ENCODE results near the gene MARVELD1.

MARVELD1 gene

DNA sequence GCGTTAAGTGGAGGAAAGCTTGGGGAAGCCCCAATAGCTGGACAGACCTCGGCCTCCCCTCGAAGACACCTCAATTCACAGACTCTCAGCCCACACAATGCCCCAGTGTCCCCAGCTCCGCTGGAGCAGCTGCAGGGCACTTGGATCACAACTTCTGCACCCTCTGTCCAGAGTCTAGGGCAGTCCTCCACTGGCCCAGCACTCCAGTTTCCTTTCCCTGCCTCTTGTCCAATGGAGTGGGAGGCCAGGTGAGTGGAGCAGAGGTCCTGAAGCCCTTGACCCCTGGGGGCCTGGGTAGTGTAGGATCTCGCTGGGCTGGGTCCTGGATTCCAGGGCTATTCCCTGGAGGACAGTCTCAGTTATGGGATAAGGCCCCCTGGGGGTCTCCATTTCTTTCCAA, 46.4 kb downstream of the MARVELD1 start:
- no peak for DNase-seq

DNA sequence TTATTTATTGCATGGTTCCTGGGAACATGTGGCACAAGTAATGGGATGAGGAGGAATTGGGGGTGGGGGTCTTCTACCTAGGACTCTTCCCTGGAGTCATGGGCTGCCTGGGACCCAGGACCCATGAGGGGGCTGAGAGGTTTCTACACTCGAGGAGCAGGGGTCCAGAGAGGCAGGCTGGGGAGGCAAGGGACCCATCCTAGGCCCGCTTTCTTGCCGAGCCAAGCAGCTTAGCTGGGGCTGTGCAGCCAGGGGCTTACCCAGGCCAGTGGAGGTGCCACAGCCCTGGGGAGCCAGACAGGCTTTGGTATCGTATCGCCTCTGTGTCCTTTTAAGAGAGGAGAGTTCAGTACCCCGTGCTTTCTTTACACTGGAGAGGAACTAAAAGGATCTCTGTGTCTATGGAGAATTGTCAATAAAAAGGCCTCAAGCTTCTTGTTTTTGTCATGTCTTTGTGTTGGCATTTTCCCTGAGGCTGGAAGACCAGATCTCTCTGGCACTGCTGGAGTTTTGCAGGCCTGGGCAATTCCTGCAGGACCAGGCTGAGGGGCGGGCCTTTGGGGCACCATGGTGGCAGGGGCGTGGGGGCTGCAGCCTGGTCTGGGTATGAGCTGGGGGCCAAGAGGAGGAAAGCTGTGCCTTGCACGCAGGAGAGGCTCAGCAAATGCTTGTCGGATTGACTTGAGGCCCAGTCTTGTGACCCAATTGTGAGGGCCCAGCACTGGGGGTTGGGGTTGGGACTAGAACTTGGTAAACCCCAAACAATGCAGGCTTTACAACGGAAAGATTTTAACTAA, 47.1 kb downstream of the MARVELD1 start:
- no peak for DNase-seq

DNA sequence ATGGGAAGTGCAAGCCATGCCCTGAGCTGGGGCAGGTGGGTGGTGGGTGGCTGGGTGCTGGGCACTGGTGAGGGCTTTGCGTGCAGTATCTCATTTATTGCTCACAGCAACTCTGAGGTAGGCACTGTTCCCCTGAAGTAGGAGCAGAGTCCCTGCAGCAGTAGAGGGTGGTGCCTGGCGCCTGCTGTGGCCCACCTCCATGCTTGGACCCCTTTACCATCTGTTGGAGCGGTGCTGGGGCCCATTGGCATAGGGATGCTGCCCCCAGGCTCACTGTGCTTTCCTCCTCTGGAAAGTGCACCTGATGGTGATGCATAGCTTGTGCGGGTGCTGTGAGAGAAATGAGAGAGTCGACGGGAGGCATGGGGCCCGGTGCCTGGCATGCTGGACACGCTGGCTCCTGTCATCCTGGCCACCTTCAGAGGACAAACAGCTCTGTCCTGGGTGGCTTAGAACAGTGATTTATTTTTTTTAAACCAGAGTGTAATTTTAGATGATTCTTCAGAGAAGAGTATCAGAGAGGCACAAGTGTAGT, 47.9 kb downstream of the MARVELD1 start:
- DNase-seq: no peak

DNA sequence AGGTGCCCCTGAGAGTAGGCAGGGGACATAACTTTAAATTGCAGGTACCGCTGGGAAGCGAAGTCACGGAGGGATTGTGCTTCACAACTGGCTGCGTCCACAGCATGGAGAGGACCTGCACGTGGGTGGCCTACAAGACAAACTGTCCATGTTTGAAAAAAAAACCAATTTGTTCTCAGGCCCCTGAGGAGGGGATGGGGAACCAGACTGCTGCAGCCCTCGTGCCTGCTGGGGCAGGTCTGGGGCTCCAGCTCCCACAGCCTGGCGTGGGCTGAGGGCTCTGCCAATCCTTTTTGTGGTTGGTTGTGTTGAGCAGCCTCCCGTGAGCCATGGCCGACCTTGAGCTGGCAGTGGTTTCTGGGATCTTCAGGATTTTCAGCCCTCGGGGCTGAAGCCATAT, 48.5 kb downstream of the MARVELD1 start:
- DNase-seq: no peak

DNA sequence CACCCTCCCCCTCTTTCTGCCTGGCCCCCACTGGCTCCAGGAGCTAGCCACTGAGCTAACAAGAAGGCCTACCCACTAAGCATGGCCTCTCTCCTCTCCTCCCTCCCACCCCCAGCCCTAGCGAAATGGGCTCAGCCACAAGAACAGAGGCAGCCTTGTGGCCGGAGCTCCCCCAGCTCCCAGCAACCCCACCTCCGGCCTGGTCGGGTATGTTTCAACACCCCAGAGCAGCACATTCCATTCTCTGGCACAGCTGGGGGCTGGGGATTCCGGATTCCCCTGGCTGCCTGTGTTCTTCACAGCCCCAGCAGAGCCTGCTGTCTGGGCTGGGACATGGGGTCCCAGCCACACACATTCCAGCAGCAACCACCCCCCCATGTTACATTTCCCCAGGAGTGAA, 49.3 kb downstream of the MARVELD1 start:
- no peak for DNase-seq

DNA sequence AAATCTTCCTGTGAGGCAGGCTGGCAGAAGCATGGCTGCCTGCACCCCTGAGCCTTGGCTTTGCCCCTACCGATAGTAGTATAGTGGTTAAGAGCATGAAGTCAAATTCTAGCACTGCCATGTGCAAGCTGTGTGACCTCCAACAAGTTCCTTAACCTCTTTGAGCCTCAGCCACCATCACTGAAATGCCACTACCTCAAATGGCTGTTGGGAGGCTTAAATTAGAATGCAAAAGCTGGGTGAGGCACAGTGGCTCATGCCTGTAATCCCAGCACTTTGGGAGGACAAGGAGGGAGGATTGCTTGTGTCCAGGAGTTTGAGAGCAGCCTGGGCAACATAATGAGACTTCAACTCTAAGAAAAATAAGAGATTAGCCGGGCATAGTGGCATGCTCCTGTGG, 49.9 kb downstream of the MARVELD1 start:
- DNase-seq: no peak

DNA sequence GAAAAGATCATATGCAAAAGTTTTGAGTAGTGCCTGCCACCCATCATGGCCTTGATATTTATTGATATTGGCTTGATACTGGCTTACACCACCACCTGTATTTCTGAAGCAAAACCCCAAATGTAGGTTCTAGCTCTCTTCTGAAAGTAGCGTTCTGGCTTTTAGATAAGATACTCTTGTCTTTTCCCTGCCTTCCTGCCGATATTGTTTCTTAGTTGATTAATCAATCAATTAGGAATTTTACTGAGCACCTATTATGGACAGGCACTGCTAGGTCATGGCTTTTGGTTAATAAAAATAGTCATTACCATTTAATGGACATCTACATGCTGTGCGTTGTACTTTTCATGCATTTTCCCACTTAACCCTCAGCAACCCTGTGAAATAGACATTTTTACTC, 50.4 kb downstream of the MARVELD1 start:
- no peak for DNase-seq

DNA sequence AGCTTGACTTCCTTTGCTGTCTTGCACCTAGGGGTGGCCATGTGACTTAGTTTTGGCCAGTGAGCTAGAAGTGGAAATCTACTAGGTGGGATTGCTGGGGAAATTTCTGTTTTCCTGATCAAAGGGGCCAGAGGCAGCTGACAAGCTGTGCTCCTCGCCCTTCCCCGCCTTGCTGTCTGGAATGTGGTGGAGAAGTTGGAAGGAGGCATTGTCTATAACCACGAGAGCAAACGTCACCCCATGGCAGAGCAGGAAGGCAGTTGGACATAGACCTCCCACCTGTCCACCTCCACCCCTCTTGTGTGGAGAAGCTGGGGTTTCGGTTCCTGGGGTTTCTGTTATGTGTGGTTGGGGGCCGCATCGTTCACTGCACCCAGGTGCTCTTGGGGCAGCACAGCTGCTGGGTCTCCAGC, 51.0 kb downstream of the MARVELD1 start:
- no peak for DNase-seq

DNA sequence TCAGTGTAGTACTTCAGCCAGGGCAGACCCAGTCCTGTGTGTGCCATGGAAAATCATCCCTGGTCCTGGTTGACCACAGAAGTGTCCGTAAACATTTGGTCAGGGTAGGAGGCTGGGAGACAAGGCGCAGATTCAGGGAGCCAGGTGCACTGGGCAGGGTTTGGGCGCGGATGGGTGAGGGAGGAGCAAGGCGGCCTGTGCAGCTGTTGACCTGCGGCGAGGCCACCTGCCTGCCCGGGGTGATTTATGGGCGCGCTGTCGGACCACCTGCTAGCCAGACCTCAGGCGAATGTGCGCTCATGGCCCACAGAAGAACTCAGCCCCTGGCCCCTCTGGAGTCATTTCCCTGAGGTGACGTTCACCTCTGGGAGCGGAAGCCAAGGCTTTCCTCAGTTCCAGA, 51.7 kb downstream of the MARVELD1 start:
- no peak for DNase-seq

DNA sequence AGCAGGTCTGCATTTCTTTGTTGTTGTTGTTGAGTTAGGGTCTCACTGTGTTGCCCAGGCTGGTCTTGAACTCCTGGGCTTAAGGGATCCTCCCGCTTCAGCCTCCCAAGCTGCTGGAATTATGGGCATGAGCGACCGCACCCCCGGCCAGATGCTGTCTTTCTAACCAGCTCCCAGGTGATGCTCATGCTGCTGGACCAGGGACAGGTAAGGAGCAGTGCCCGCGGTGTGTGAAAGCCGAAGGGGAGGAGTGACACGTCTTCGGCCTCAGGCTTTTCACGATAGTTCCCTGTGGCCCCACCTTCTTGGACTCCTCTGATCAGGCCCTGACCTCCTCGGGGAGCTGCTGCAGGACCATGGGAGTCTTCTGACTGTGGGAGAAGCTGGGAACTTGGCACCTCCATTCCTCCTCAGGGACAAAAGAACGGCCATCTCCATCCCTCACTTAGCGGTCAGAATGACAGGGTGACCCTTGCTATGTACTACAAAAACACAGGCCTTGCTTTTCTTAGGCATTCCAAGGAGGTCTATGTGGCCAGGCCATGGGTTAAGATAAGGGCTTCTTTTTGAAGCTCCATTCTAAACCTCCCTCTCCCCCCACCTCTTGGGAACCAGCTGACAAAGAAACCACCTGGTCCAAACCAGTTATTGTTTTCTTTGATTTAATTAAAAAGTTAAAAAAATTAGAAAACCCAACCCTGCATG, 52.7 kb downstream of the MARVELD1 start:
- no peak for DNase-seq

DNA sequence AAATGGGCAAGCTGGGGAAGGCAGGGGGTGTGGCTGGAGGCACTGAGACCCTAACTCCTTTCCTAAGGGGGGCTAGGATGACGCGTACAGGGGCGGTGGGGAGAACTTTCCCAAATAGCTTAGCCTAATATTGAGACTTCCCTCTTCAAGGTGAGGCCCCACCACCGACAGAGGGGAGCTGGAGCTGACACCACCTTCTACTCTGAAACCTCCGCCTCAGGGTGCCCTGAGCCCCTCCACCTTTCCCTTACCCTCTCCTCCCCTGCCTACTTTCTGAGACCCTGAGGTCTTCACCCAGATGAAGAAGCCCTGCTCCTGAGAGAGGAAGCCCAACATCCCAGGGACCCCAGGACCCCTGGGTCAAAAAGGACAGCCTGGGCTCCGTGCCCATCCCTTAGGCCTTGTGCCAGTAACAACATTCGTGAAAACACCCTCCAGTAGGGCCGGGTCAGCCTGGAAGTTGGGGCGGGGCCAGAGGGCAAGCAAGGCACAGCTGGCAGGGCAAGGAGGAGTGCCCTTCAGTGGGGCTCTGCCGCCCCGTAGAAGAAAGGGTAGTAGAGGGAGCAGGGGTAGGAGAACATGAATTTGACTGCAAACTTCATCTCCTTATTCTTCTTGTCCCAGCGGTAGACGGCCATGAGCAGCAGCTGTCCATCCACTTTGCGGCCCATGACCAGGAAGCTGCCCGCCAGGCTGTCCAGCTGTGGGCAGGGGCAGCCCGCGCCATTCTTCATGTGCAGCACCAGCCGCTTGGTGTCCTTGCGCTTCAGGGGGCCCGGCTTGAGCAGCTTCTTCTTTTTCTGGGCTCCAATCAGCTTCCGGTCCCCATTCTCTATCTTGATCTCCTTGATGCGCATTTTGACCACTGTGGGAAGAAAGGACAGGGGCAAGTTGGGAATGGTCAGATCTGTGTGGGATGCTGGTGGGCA, 53.7 kb downstream of the MARVELD1 start:
- DNase-seq: no peak
